Measurements from ENCODE around the gene NBR1.
"Not testable (repeated sequence)": the region's sequence is repeated elsewhere in the genome, so short reads cannot be mapped to it uniquely, and the experiment has no call there.

The NBR1 gene

GRCh38 chr17:43159957-43160356, 11.1 kb upstream of the NBR1 start:
- FAIRE-seq = not testable (repeated sequence)

DNA sequence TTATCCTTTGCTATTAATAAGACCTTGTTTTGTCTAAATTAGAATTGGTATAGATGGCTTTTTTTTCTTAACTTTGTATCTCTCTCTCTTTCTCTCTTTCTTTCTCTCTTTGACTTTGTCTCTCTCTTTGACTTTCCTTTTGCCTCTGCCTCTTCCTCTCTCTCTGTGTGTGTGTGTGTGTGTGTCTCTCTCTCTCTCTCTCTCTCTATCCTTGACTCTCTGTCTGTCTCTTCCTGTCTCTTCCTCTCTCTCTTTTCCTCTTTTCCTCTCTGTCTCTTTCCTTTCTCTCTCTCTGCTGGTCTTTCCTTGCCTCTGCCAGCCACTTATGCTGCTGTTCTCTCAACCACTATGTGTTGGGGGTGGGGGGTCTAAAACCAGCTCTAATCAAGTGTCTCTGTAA, 5.0 kb upstream of the NBR1 start:
- FAIRE-seq = not testable (repeated sequence)

- no peak for FAIRE-seq
Observed at GRCh38 chr17:43169561-43170139, 1.4 kb upstream of the NBR1 start.

- FAIRE-seq = peak; percentile 84
Observed at GRCh38 chr17:43170140-43170765, 761 bp upstream of the NBR1 start.

DNA sequence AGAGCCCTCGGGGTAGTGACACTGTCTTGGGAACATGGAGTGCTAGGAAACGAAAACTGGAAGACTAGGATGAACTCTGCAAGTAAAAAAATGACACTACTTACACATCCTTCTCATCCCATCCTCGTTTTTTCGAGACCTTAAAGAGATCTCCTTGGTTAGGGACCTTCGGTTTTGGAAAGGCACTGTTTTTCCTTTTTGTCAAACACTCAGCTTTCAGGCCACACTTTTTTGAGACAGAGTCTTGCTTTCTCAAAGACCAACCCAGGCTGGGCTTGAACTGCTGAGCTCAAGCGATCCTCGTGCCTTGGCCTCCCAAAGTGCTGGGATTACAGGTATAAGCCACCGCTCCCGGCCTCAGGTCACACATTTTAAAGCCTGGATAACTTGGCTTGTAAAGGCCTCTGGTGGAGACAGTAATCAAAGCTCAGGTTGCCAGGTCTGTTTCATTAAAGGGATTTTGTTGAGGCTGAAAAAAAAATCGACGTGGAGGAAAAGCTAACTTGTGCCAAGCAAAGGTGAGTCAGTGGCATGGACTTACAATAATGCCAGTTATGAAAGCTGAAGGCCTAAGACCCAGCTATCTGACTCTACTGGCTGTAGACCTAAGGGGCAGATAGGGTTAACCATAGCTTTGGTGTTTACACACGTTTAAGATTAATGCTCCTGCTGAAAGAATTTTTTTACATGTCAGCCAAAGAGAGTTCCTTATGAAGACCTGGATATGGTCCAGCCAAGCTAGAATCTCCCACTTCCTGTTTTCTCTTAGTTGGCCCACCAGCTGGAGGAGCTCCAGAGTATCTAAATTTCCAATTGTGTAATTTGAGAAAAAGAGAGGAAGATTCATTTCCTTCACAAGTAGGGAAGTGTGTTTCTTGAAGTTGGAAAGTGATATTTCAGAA, 823 bp downstream of the NBR1 start:
- no peak for FAIRE-seq

- no peak for FAIRE-seq
Observed at GRCh38 chr17:43175213-43176118, 4.5 kb downstream of the NBR1 start.

DNA sequence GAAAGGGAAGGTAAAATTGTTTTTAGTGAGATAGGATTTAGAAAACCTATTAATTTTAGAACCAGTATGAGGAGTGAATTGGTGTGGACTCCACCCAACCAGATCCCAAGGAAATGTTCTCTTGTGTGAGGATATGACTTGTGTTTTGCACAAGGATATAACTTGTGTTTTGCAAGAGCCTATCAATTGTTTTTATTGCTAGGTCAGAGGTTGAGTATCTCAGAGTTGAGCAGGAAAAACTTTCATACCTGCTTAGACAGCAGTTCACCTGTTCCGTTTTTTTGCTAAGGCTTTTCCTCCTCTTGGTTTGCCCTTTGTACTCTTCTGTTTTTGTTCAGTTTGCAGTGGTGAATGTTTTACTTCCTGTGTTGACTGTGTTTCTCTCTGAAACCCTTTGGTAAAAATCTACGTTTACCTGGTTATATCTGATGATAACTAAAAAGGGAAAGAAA, 5.1 kb downstream of the NBR1 start:
- FAIRE-seq = no peak

GRCh38 chr17:43183921-43184320, 12.9 kb downstream of the NBR1 start:
- no peak for FAIRE-seq

GRCh38 chr17:43186656-43187055, 15.6 kb downstream of the NBR1 start:
- FAIRE-seq = not testable (repeated sequence)

- no peak for FAIRE-seq
Observed at GRCh38 chr17:43193251-43193650, 22.2 kb downstream of the NBR1 start.

DNA sequence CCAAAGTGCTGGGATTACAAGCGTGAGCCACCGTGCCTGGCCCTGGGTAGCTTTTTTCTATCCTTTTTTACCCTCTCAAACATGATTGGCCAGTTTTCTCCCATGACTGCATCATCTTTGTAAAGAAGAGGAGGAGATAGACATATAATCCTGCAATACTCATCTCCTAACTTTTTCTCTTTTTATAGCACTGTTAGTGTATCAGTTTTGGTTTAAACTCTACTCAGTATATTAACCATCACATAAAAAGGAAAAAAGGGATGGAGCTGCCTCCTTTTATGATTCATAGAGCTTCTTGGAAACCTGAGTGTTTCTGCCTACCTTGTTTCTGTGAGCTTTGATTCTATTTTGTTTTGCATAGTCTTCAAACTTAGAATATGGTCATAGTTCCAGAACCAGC, 28.6 kb downstream of the NBR1 start:
- no peak for FAIRE-seq

DNA sequence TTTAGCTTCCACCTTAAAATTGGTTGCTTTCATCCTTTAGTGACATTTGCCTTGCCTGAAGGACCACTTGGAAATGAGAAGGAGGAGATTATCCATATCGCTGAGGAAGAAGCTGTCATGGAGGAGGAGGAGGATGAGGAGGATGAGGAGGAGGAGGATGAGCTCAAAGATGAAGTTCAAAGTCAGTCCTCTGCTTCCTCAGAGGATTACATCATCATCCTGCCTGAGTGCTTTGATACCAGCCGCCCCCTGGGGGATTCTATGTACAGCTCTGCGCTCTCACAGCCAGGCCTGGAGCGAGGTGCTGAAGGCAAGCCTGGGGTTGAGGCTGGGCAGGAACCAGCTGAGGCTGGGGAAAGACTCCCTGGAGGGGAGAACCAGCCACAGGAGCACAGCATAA, 29.1 kb downstream of the NBR1 start:
- FAIRE-seq = no peak

GRCh38 chr17:43203013-43203412, 32.0 kb downstream of the NBR1 start:
- FAIRE-seq = not testable (repeated sequence)

GRCh38 chr17:43210576-43210975, 39.6 kb downstream of the NBR1 start:
- no peak for FAIRE-seq

DNA sequence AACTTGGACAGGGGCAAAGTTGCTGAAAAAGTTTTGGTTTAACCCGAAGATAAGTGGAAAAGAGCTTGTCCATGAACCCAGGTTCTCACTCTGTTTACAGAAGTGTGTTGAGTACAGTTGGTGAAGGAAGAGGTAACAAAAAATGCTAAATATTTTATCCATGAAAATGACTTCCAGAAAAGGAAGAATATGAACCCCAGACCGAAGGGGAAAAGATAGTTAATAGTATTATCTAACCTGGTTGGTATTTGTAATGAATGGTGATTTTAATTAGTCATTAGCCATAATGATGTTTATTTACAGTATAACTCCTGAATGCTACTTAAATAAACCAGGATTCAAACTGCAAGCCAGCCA, 40.1 kb downstream of the NBR1 start:
- no peak for FAIRE-seq

DNA sequence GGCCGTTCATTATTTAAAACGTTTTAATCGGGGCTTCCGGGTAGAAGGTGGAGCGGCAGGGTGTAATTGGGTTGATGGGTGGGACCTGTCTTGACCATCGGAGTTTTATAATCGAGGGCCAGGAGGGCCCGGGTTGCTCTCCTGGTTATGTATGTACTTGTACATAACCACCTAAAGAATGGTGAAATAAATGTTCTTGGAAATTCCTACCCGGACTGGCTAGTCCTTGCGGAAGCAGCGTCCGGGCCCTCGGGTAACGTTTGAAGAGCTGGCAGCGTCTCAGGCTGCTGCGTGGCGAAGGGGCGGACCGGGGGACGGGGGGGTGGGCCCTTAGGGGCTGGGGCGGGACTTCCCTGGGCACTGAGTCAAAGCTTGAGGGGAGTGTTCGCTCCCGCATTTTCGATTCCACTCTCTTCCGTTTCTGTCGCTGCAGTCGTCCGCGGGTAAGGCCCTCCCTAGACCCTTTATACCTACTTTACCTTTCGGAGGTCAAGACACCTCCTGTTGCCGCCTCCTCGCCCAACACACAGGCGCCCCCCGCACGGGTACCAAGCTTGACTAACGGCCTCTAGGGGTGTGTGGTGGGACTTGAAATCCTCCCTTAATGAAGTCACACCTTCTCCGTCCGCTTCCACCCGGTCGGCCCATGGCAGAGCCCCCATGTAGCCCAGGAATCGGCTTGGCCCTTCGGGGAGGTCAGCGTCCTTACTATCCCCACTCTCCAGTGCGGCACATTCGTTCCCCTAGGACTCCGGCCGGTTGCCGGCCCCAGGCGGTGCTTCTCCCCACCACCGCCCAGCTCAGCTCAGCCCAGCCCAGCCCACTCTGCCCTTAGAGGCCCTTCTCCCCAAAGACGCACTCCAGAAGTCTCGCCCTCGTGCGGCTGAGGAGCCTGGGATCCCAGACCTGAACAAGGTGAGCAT, 40.7 kb downstream of the NBR1 start, which contains the start of gene TMEM106A:
TSS of gene TMEM106A (plus strand) at position 396 of the 923 bp plus-strand sequence. CDS start 1,167 bp downstream, outside the sequence.
- no peak for FAIRE-seq

DNA sequence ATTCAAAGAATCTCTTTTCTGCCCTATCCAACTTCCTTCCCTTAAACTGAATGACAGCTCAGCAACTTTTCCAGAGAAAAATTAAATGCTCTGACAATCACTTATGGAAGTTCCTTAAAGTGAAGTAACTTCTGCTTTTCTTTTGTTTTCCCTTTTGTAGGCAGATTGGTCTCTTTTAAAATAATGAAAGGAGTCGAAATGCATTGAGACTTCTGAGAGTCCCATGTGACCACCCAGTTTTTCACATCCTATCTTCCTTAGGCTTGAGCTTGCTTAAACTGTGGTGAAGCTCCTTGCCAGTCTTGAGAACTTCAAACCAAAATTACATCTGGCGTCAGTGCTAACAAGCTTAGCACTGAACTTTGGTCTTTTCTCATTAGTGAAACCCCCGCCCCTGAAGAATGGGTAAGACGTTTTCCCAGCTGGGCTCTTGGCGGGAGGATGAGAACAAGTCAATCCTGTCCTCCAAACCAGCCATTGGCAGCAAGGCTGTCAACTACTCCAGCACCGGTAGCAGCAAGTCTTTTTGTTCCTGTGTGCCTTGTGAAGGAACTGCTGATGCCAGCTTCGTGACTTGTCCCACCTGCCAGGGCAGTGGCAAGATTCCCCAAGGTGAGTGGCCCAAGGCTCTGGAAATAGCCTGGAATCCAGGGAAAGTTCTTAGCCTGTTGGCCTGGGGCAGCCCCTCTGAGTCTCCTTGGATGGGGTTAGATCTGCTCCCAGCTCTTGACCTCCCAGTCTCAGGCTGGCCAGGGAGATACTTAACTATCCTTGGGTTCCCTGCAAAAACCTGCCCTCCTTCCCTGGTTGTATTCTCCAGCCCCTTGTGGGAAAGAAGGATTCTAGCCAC, 41.9 kb downstream of the NBR1 start:
- no peak for FAIRE-seq

DNA sequence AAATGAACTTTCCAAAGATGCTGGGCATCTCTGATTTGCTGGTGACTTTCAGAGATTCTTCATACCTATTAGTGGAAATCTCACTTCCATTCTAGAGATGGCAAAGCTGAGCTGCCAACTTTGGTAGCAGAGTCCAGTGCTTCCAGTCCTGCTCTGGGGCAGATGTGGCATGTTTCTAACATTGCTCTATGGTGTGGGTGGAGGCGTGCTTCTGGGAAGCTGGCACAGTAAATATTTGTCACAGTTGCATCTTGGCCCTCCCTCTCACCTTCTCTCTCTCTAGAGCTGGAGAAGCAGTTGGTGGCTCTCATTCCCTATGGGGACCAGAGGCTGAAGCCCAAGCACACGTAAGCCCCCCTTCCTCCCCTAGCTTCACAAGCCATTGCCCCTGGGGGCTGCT, 42.5 kb downstream of the NBR1 start:
- FAIRE-seq = no peak

DNA sequence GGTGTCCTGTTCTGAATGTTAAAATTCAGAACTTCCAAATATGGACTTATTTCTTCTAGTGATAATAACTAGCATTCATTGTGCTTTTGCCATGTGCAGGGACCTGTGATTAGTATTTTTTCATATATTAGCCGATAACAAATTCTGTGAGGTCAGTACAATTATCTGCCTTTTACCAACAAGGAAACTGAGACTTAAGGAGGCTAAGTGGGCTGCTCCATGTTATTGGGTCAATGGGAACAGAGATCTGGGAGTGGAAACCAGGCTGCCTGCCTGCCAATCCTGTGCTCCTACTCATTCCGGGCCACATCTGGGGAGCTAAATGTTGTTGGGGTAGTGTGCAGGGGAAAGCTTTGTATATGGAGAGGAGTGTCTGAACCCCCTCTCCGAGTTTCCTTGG, 44.3 kb downstream of the NBR1 start:
- no peak for FAIRE-seq

DNA sequence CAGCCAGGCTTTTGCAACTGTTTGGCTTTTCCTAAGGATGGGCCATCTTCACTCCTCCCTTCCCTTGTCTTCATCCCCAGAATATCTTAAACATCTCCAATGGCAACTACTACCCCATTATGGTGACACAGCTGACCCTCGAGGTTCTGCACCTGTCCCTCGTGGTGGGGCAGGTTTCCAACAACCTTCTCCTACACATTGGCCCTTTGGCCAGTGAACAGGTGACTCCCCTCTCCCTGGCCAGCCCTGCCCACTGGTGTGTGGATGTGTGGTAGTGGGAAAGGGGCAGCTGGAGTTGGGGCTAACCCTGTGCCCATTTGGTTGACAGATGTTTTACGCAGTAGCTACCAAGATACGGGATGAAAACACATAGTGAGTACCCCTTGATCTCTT, 45.4 kb downstream of the NBR1 start:
- no peak for FAIRE-seq
